T-helper 2 cell treated with Interferon-gamma antibody and Interleukin-4, amounts not matched to agents 100 ng/mL and 5 ng/mL, for 36 hours (primary cell): ENCODE measurements around the gene ILF3. TPM values are rescaled to one million over a fixed set of nuclear protein-coding genes. Genes with fewer than 3 reads are reported as not detected.

Experiments
- intact Hi-C: fragments of 100-400 bp; cut with micrococcal nuclease; formaldehyde crosslinking; loops from one replicate; pipeline ENCODE4 v1.15.1; 2023
- total RNA-seq: library from RNA; stranded (reverse); gene quantifications from 2 replicates; pipeline ENCODE4 v1.2.3, GENCODE V29; 2022

ILF3 gene
- total RNA-seq, 1 donor from 2014 or later: 420 TPM

DNA sequence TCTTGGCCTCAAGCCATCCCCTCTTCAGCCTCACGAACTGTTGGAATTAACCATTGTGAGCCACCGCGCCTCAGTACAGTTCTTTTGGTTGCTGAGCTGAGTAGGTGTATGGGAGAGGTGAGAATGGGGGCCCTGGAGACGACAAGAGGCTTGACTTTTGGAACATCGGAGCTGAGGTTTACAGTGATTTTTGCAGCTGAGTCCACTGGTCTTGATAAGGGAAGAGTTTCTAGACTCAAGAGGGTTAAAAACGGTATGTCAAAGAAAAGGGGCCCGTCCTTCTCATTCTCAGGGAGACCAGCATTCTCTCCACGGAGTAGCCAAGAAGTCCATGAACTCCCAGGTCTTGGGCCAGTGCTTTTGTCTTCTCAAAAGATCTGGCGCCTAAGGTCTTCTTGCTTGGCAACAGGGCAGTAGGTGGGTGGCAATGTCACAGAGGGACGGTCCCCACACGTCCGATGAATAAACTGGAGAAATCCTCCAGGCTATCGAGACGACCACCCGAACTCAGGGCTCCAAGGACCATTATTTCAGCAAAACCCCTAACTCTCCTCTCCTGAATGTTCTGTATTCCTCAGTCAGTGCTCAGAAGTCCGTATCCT lies 40.7 kb downstream of the ILF3 start:
- intact Hi-C loops: loop anchor here (5.0 to 10.0 kb wide), 2 partner anchors 128 to 220 kb away; partner anchors contain the start of genes CDKN2D and KRI1

DNA sequence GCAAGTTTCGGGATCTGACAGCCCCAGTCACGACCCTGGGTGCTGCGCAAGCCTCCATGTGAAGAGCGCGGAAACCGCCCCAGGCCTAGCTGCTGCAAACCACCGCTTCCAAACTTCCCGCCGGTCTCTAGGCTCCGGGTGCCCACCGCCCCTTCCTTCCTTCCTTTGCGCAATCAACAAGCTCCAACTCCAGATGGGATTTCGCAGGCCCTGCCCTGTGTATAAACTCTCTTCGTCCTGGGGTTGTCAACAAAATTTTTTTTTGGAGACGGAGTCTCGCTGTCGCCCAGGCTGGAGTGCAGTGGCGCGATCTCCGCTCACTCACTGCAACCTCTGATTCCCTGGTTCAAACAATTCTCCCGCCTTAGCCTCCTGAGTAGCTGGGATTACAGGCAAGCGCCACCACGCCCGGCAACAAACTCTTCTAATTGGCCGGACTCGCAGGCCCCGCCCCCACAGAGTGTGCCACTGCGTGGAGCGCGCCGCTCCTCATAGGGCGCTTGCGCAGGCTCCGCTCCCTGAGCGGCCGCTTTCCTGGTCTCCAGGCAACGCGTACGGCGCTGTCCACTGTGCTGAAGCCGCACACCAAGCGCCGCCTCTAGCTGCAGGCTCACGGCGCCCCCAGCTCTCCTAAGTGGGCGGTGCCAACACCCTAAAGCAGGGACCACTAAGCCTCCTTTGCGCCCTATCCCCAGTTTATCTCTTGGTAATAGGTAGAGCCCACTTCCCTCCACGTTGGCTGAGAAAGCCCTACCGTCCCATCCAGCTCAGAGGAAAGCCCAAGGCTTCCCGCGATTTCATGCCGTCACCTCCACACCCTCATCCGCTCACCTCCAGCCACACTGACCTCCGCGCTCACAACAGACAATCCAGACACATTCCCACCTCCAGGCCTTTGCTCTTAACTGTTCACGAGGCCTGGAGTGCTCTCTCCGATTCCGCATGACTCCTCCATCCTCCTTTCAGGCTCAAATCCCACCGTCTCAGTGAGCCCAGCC lies 41.6 kb downstream of the ILF3 start:
- intact Hi-C loops: loop anchor here (5.0 to 10.0 kb wide), 2 partner anchors 128 to 221 kb away; partner anchors contain the start of genes CDKN2D and KRI1

DNA sequence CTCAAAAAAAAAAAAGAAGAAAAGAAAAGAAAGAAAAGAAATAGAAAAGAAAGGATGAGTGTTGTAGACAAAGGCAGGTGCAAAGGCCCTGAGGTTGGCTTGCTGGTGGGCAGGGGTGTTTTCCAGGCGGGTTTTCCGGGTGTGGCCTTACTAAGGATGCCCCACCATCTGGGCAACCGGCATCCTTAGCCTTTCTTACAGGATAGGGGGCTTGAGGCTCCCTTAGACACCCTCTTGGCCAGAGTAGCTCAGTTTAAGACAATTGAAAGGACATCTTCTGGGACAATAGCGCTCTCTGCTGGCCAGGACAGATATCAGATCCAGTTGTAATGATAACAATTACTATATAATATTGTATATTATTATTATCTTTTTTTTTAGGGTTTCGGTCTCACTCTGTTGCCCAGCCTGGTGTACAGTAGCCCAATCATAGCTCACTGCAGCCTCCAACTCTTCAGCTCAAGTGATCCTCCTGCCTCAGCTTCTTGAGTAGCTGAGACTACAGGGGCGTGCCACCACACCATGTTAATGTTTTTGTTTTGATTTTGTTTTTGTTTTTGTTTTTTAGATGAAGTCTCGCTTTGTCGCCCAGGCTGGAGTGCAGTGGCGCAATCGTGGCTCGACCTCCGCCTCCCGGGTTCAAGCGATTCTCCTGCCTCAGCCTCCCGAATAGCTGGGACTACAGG lies 45.6 kb downstream of the ILF3 start:
- intact Hi-C loops: loop anchor here (1.0 to 10.0 kb wide), 4 partner anchors 118 to 225 kb away; partner anchors contain the start of genes CDKN2D and KRI1

DNA sequence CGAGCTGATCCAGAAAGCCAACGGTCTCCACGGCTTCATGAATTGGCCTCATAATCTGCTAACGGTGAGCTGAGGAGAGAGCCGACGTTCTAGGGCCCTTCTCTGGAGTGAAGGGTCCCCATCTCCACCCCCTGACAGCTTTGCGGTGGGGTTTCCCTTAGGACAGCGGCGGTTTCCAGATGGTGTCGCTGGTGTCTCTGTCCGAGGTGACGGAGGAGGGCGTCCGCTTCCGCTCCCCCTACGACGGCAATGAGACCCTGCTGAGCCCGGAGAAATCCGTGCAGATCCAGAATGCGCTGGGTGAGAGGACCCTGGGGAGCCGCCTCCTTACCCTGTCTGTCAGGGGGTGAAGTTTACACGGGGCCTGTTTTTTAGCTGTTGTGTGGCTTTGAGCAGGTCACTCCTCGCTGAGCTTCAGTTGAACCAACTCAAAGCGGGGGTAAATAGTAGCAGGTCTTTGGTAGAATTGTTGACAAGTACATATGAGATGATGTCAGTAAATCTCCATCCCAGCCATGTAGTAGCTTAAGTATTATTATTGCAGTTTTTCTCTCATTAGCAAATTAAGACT lies 47.9 kb downstream of the ILF3 start:
- intact Hi-C loops: loop anchor here (1.0 kb wide), 2 partner anchors 15 to 48 kb away; partner anchors contain the start of gene ILF3

DNA sequence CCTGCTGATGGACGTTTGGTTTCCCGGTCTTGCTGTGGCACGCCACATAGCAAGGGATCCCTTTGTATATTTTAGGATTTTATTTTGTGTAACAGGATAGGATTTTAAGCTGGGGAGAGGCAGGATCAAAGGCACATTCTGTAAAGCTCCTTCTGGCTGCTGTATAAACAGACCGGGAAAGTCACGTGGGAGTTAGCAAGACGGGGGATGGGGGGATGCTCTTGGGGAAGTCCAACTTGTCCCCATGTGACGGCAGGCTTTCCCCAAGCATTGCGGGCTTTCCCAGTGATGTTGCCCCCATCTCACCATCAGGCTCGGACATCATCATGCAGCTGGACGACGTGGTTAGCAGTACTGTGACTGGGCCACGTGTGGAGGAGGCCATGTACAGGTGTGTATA lies 52.8 kb downstream of the ILF3 start:
- intact Hi-C loops: no loop called here

DNA sequence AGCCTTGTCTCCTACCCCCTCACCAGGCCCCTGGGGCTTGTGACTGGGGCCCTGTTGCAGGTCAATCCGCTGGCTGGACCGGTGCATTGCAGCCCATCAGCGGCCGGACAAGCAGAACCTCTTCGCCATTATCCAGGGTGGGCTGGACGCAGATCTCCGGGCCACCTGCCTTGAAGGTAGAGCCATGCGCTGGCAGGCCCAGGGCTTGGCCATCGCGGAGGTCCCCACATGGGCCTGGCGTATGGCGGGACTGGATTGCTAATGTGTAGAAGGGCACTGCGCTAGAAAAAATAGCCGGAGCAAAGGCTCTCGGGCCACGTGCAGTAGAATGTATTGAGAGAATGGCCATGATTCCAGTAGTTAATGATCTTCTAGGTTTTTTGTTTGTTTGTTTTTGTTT lies 53.3 kb downstream of the ILF3 start:
- intact Hi-C loops: no loop called here

DNA sequence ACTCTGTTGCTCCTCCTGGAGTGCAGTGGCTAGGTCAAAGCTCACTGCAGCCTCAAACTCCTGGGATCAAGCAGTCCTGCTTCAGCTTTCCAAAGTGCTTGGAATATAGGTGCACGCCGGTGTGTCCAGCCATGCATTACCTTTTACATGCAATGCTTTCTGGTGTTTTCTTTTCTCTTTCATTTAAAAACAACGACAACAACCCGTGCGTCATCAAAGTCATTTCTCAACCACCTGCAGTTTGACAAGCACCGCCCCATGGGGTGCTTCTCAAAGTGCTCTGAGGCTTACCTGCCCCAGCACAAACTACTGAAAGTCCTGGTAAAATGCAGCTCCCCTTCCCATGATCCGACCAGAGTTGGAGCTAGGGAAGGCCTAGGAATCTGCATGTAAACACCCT lies 54.1 kb downstream of the ILF3 start:
- intact Hi-C loops: no loop called here

DNA sequence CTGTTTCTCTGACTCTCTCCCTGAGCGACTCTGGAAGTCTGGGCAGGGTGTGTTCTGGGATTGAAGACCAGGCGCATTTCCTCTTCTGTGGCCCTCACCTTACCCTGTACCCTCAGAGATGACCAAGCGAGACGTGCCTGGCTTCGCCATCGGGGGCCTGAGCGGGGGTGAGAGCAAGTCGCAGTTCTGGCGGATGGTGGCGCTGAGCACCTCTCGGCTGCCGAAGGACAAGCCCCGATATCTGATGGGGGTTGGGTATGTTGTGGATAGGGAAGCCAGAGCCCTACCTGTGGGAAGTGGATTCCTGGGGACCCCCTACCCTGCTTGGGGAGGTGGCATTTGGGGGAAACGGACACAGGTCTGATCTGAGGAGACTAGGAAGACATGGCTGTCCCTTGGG lies 57.9 kb downstream of the ILF3 start:
- intact Hi-C loops: no loop called here

DNA sequence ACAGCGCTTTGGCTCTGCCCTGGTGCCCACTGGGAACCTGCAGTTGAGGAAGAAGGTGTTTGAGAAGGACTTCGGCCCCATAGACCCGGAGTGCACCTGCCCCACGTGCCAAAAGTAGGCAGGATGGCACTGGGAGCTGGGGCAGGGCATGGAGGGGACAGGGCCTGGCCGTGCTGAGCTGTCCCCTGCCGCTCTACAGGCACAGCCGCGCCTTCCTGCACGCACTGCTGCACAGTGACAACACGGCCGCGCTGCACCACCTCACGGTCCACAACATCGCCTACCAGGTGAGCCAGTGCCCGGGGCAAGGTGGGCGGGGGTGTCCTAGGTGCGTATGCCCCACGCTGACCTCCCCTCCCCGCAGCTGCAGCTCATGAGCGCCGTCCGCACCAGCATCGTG lies 58.6 kb downstream of the ILF3 start:
- intact Hi-C loops: no loop called here

DNA sequence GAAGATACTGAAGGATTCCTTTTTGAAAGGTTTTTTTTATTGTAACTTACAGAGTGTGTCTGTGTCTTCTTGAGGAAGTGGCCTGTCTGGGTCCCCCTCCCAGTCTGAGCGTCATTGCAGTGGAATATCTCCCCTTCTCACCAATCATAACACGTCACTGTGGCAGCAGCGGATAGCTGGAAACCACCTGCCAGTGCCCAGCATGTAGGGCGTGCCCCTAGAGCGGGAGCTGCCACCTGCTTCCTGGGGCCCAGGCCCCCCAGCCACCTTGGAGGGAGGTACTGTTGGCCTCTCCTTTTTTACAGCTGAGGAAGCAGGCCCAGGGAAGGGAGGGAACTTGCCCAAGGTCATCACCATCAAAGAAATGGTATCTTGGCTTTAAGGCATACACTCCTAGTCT lies 59.2 kb downstream of the ILF3 start:
- intact Hi-C loops: no loop called here

DNA sequence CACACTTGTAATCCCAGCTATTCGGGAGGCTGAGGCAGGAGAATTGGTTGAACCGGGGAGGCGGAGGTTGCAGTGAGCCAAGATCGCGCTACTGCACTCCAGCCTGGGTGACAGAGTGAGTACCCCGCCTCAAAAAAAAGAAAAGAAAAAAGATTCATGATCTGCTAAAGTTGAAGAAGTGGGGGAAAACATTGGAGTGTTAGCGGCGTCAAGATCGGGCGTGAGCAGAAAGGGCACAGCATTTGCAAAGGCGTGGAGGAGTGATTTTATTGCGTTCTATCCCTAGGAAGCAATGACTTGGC lies 62.9 kb downstream of the ILF3 start:
- intact Hi-C loops: loop anchor here (1.0 kb wide), 5 partner anchors 16 to 154 kb away; partner anchors contain the start of genes CARM1 and QTRT1

DNA sequence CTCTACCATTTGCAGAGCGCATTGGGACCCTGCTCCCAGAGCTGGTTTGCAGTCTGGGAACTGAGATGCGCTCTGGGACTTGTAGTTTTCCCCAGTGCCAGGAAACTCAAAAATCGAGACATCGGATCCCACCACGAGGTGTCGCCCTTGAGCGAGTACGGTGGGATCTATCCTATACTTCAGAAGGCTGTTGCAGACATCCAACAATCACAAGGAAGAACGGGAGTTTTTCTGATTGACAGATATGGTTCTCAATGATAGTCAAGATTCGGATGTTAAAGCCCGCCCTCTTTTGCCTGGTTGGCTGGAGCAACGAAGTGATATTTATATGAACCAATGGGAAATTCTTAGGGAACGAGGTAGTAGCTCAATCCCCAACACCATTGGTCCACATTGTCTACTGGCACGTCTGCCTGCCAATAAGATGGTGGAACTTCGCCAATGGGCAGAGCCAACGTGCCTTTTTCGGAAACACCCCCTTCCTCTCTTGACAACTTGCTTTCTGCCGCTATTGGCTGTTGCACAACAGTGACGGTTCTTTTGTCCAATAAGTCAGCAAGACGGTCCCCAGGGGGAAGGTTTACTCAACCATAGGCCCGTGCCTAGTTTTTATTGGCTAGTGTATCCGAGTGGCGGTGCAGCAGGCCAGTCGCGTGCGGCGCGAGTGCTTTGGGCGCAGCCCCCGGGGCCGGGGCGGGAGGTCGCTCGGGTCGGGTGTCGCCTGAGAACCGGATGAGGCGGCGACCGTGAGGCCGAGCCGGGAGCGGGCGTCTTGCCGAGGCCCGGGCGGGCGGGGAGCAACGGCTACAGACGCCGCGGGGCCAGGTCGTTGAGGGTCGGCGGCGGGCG lies 63.4 kb downstream of the ILF3 start, which contains the start of gene DNM2:
Gene DNM2 (plus strand): TSS at position 724 of the 849 bp plus-strand sequence. CDS start 164 bp downstream, outside the sequence.
- intact Hi-C loops: loop anchor here (1.0 kb wide), 5 partner anchors 16 to 154 kb away; partner anchors contain the start of genes CARM1 and QTRT1

DNA sequence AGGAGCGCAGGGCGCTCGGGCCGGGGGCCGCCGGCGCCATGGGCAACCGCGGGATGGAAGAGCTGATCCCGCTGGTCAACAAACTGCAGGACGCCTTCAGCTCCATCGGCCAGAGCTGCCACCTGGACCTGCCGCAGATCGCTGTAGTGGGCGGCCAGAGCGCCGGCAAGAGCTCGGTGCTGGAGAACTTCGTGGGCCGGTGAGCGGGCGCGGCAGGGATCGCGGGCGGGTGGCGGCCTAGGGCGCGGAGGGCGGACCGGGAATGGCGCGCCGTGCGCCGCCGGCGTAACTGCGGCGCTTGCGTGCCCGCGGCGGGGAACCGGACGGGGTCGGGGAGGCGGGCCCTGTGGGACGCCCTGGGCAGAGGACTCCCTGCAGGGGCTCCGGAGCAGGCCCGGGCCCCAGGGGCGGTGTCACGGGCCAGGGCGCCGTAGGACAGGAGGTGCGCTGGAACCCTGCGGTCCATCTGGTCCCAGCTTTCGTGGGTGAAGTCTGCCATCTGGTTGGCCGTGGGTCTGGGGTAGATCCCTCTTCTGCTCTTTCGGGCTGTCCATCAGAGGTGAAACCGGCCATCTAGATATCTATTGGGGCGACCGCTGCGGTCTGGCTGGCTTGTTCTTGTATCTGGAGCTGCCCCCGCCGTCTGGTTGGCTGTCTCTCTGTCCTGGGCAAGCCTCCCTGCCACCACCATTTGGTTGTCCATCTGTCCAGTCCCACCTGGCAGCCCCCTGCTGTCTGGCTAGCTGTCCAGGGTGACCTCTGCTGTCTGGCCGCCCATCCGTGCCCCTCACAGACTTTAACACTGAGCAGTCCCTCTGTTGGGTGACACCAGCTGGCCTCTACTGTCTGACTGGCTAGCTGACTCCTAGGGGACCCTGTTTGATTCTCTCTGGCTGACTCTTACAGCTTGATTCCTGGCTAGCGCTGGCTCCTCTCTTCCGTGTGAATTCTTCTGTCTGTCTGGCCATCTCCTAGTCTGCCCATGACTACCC lies 64.4 kb downstream of the ILF3 start:
- intact Hi-C loops: no loop called here

DNA sequence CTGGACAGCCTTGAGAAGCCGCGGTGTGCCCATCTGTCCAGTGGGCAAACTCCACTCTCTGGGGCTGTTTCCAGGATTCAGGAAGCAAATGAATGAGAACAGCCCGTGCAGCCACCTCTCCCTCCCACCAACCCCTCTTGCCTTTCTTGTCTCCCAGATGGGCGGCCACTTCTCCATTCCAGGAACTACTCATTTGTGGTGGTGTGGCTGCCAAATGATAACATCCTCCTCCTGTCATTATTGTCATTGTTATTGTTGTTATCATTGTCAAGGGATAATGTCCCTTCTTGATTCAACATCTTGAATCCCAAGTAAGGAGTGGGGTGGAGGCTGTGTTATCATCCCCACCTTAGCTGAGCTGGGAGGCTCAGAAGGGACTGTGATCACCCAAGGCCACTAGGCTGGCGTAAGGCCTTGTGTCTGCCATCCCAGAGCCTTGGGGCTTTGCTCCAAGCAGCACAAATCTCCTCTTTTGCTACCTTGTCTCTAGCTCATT lies 65.4 kb downstream of the ILF3 start:
- intact Hi-C loops: no loop called here

DNA sequence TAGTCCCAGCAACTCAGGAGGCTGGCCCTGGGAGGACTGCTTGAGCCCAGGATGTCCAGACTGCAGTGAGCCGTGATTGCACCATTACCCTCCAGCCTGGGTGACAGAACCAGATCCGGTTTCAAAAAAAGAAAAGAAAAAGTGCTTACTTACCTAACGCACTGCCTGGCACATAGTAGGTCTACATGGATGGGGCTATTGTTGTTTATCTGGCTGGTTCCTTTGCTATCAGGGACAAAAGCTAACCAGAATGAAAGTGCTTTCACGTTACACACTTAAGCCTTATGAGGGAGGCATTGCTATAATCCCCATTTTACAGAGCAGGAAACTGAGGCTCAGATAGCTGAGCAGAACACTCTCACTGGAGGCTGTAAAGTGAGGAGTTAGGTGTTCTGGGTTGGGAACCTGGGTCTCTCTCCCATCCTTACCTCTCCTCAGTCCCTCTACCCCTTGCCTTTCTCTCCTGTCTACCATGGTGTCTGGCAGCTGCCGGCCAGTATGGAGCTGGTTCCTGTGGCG lies 66.5 kb downstream of the ILF3 start:
- intact Hi-C loops: no loop called here

DNA sequence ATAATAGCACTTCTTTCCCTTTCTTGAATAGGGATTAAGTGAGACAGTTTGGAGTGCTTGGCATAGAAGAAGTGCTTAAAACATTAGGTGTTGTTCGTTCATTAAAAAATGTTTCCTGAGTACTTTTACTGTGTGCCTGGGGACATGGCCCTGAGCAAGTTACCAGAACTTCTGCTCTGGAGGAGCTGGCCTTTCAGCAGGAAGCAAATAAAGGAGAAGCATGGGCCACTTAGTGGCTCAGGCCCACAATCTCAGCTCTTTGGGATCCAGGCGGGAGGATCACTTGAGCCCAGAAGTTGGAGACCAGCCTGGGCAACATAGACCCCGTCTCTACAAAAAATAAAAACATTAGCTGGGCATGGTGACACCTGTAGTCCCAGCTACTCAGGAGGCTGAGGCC lies 69.4 kb downstream of the ILF3 start:
- intact Hi-C loops: no loop called here

DNA sequence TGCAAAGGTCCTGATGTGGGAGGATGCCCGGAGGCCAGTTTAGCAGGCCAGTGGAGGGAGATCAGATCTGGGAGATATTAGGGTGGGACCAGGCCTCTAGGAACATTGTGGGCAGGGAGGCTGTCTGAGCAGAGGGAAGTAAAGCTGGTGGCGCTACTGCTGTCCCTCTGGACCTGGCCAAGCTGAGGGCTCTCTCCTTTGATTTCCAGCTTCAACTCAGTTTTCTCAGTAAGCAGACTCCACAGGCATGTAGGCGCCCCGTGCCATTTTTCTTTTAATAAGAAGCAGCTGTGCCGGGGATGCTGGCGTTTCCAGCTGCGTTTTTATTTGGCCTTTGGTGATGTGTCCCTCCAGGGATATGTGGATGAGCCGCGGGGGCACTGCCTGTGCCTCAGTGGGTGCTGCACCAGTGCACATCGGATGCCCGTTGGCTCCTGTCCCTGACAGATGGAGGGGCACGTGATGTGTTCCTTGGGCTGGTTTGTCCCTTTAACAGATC lies 70.5 kb downstream of the ILF3 start:
- intact Hi-C loops: no loop called here

DNA sequence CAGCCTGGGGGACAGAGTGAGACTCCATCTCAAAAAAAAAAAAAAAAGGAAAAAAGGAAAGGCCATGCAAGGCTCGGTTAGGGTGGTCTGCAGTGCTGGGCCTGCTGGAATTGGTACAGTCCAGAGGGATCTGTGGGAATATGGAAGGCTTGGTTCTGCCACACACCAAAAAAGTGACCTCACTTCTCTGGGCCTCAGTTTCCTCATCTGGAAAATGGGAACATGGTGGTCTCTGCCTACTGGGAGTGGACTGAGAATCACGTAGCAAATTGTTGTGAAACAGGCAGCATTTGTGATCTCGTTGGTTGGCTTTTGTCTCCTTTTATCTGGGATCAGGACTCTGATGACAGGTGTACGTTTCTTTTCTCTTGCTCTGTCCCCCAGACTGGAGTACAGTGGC lies 71.3 kb downstream of the ILF3 start:
- intact Hi-C loops: no loop called here
